NCI-H1436 treated with DMSO at 0.1 percent for 48 hours (cell line): Measurements from ENCODE around the gene CFAP68.
"Not testable (repeated sequence)": the region's sequence is repeated elsewhere in the genome, so short reads cannot be mapped to it uniquely, and the experiment has no call there.

Experiments used
- DNase-seq: peaks from one replicate; lab custom pipeline; 2025; lab: John Stamatoyannopoulos, UW

Gene CFAP68

GRCh38 chr11:111918390-111919256 lies 39.3 kb downstream of the CFAP68 start, which contains the start of gene C11orf52:
TSS of gene C11orf52 (plus strand) at chr11:111918913. CDS start at chr11:111918973, 60 bp downstream.
- DNase-seq = peak; percentile 91

- no peak for DNase-seq
These were observed 41.6 kb downstream of the CFAP68 start for GRCh38 chr11:111920908-111921307.

GRCh38 chr11:111921541-111922230 lies 42.3 kb downstream of the CFAP68 start:
- no peak for DNase-seq

- DNase-seq = no peak
These were observed 43.5 kb downstream of the CFAP68 start for GRCh38 chr11:111922803-111923202.

GRCh38 chr11:111923351-111923788 lies 44.0 kb downstream of the CFAP68 start:
- no peak for DNase-seq

- no peak for DNase-seq
These were observed 44.6 kb downstream of the CFAP68 start for GRCh38 chr11:111923951-111924350.

- no peak for DNase-seq
These were observed 46.6 kb downstream of the CFAP68 start for GRCh38 chr11:111925953-111926352.

GRCh38 chr11:111926505-111927391 lies 47.4 kb downstream of the CFAP68 start:
- peak; percentile 83 for DNase-seq

- no peak for DNase-seq
These were observed 51.1 kb downstream of the CFAP68 start for GRCh38 chr11:111930472-111930871.

GRCh38 chr11:111932611-111932950 lies 53.2 kb downstream of the CFAP68 start:
- DNase-seq = no peak

GRCh38 chr11:111933176-111933575 lies 53.8 kb downstream of the CFAP68 start:
- not testable (repeated sequence) for DNase-seq

GRCh38 chr11:111933872-111934271 lies 54.5 kb downstream of the CFAP68 start:
- DNase-seq = no peak

- no peak for DNase-seq
These were observed 55.0 kb downstream of the CFAP68 start for GRCh38 chr11:111934306-111934705.
